Uterus (tissue), 4 donors: Measurements from ENCODE around the gene ITPR1. TPM values are rescaled to one million over a fixed set of nuclear protein-coding genes. Genes with fewer than 3 reads are reported as not detected.

Experiments used
- DNase-seq, 2 donors: peaks; one replicate each; pipeline ENCODE4 v3.0.0-alpha.2; 2019 to 2020
- H3K27ac ChIP-seq, 2 donors: fragments of 200-600 bp; sonication (generic); 1 replicate in 1 of 2; 2 replicates in 1 of 2; pipeline ENCODE4 v1.5.1; 2016 to 2018
- H3K27me3 ChIP-seq, 2 donors: fragments of 200-600 bp; sonication (generic); one replicate each; pipeline ENCODE4 v1.5.1; 2018 to 2019; ENCODE audit warnings: control low read depth in 1 of 2
- H3K36me3 ChIP-seq, 2 donors: fragments of 200-600 bp; sonication (generic); one replicate each; pipeline ENCODE4 v1.5.1; 2019; ENCODE audit warnings: control low read depth in 1 of 2
- H3K4me1 ChIP-seq, 2 donors: fragments of 200-600 bp; sonication (generic); one replicate each; pipeline ENCODE4 v1.5.1; 2018 to 2019; ENCODE audit warnings: control low read depth in 1 of 2
- H3K4me3 ChIP-seq, 2 donors: fragments of 200-600 bp; sonication (generic); 1 replicate in 1 of 2; 2 replicates in 1 of 2; pipeline ENCODE4 v1.5.1; 2018 to 2019; ENCODE audit warnings: mild to moderate bottlenecking in 1 of 2
- H3K9me3 ChIP-seq, 2 donors: fragments of 200-600 bp; sonication (generic); one replicate each; pipeline ENCODE4 v1.5.1; 2019; ENCODE audit warnings: control low read depth in 1 of 2
- CTCF ChIP-seq, 4 experiments: fragments of 200-600 bp in 2 of 4; fragments of 450-650 bp in 2 of 4; sonication (generic) in 2 of 4; IDR thresholded peaks; one replicate each; pipeline ENCODE4 v1.5.1; 2016 to 2019; ENCODE audit warnings: antibody characterized with exemption in 4 of 4, mild to moderate bottlenecking in 2 of 4, moderate library complexity in 1 of 4
- POLR2A ChIP-seq, 2 donors: fragments of 450-650 bp; IDR thresholded peaks; one replicate each; pipeline ENCODE4 v1.6.1; 2016; ENCODE audit warnings: antibody characterized with exemption in 2 of 2, mild to moderate bottlenecking in 1 of 2, moderate library complexity in 1 of 2
- intact Hi-C: fragments of 100-400 bp; cut with DNase I; formaldehyde crosslinking; loops from one replicate; pipeline ENCODE4 v1.15.1; 2023; ENCODE audit warnings: low total_unique reads
- total RNA-seq, 4 donors: library from RNA; depleted of rRNA in 3 of 4; stranded (reverse); fragments of >200 nt in 3 of 4; gene quantifications; one replicate each; pipeline versions ENCODE4 v1.1.0 to v1.2.4, GENCODE V29; 2014 to 2023
- donor health status: DM: yes; HTN: yes; CAD: no.

Gene ITPR1
- total RNA-seq, 4 donors from 2014 or later: 98.2 to 224 (median 141) TPM

- intact Hi-C loops: no loop called here
- no peaks in the 10 kb centered on the region for H3K4me1 ChIP-seq
- H3K4me3 ChIP-seq: no peak overlapping the region
- no peak for TF ChIP-seq POLR2A (IDR thresholded peaks at IDR 0.05)
- TF ChIP-seq CTCF (IDR thresholded peaks at IDR 0.05): no peak
- no peaks in the 10 kb centered on the region for H3K36me3 ChIP-seq
- H3K27me3 ChIP-seq: no peaks in the 10 kb centered on the region
- H3K9me3 ChIP-seq: no peaks in the 10 kb centered on the region
- no peak for DNase-seq
- H3K27ac ChIP-seq: no peak overlapping the region
Observed at GRCh38 chr3:4614070-4614469, 120.9 kb downstream of the ITPR1 start.

DNA sequence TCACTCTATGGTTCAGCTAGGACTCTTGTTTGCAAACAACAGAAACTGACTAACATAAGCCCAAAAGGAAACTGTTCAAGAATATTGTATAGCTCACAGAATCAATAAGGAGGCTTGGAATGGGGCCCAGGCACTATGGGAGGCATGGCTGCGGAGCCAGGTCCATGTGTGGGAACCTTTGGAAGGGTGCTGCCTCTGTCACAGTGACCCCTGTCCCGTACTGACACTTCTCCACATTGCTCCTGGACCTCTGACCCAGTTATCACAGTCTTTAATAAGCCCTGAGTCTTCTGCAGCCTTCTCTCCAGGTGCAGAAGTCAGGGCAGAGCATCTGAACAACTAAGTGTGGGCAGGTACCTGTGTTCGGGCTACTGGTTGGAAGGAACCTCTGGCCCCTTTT, 121.8 kb downstream of the ITPR1 start:
- no peak for DNase-seq
- Histone ChIP-seq H3K27ac (no peak overlapping the region), H3K4me1 (no peaks in the 10 kb centered on the region), H3K9me3 (no peaks in the 10 kb centered on the region), H3K4me3 (no peak overlapping the region), H3K27me3 (no peaks in the 10 kb centered on the region), H3K36me3 (no peaks in the 10 kb centered on the region)
- TF ChIP-seq CTCF (IDR thresholded peaks at IDR 0.05) (no peak), POLR2A (IDR thresholded peaks at IDR 0.05) (no peak)
- intact Hi-C loops: no loop called here

GRCh38 chr3:4615750-4616149, 122.6 kb downstream of the ITPR1 start:
- no peaks in the 10 kb centered on the region for H3K27me3 ChIP-seq
- no peak for DNase-seq
- no peak overlapping the region for H3K27ac ChIP-seq
- intact Hi-C loops: no loop called here
- H3K4me1 ChIP-seq: no peaks in the 10 kb centered on the region
- TF ChIP-seq CTCF (IDR thresholded peaks at IDR 0.05) (no peak), POLR2A (IDR thresholded peaks at IDR 0.05) (no peak)
- no peaks in the 10 kb centered on the region for H3K9me3 ChIP-seq
- no peak overlapping the region for H3K4me3 ChIP-seq
- H3K36me3 ChIP-seq: no peaks in the 10 kb centered on the region

DNA sequence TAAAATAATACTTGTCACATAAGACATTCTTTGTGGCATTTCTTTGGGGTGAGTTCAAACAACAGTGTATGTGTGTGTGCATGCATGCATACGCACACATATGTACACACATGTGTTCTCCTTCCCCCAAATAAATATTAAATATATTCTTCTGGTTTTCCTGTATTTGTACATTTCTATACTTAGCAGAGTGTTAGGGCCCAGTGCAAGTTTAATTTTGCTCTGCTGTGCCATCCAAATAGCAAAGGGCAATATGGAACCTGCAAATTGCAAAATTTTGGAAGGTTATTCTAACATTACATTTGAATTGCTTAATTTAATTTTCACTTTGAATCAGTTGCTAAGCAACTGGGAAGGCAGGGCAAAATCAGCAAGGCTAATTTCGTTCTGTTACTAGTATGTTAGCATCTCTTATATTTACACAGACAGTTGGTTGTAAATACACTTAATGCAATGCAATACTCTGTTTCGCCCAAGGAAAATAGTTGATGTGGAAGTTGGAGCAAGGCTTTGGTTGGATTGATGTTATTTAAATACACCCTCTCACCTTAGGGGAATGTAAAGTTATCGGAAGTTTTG, 130.4 kb downstream of the ITPR1 start:
- Histone ChIP-seq H3K4me3 (no peak overlapping the region), H3K9me3 (no peaks in the 10 kb centered on the region), H3K27ac (no peak overlapping the region), H3K36me3 (no peaks in the 10 kb centered on the region), H3K4me1 (no peaks in the 10 kb centered on the region), H3K27me3 (no peaks in the 10 kb centered on the region)
- no peak for DNase-seq
- intact Hi-C loops: no loop called here
- no peak for TF ChIP-seq POLR2A (IDR thresholded peaks at IDR 0.05)
- TF ChIP-seq CTCF (IDR thresholded peaks at IDR 0.05): no peak

- Histone ChIP-seq H3K27ac (no peak overlapping the region), H3K36me3 (no peaks in the 10 kb centered on the region), H3K9me3 (no peaks in the 10 kb centered on the region), H3K27me3 (no peaks in the 10 kb centered on the region), H3K4me1 (no peaks in the 10 kb centered on the region), H3K4me3 (no peak overlapping the region)
- no peak for DNase-seq
- TF ChIP-seq POLR2A (IDR thresholded peaks at IDR 0.05) (no peak), CTCF (IDR thresholded peaks at IDR 0.05) (no peak)
- intact Hi-C loops: no loop called here
Observed at GRCh38 chr3:4627651-4628375, 134.7 kb downstream of the ITPR1 start.
